LHCN-M2 (cell line): ENCODE measurements around the gene GJC2. TPM values are rescaled to one million over a fixed set of nuclear protein-coding genes. Genes with fewer than 3 reads are reported as not detected.

ENCODE experiments used
- DNase-seq: peaks from one replicate; pipeline ENCODE4 v3.0.0-alpha.2; 2012; ENCODE audit warnings: low read depth
- total RNA-seq: library from RNA; depleted of rRNA; stranded (reverse); fragments of >200 nt; gene quantifications from 2 replicates; pipeline ENCODE4 v1.2.3, GENCODE V29; 2014

Gene GJC2
- total RNA-seq, 1 experiment from 2014 or later = 0.63 TPM

DNA sequence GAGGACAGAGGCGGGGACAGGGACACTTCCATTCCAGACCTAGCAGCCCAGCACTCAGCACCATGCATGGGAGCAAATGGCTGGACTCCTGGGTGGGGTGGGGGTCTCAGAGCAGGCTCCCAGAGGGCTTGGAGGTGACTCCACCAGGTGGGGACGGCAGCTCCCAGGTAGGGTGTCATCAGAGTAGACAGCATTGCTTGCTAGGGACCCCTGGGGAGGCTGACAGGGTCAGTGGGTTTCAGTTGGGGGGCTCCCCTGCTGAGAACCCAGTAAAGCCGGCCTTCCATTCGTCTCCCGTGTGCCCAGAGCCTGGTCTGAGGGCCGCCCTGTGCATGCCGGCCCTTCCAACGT lies 4.8 kb upstream of the GJC2 start:
- no peak for DNase-seq

DNA sequence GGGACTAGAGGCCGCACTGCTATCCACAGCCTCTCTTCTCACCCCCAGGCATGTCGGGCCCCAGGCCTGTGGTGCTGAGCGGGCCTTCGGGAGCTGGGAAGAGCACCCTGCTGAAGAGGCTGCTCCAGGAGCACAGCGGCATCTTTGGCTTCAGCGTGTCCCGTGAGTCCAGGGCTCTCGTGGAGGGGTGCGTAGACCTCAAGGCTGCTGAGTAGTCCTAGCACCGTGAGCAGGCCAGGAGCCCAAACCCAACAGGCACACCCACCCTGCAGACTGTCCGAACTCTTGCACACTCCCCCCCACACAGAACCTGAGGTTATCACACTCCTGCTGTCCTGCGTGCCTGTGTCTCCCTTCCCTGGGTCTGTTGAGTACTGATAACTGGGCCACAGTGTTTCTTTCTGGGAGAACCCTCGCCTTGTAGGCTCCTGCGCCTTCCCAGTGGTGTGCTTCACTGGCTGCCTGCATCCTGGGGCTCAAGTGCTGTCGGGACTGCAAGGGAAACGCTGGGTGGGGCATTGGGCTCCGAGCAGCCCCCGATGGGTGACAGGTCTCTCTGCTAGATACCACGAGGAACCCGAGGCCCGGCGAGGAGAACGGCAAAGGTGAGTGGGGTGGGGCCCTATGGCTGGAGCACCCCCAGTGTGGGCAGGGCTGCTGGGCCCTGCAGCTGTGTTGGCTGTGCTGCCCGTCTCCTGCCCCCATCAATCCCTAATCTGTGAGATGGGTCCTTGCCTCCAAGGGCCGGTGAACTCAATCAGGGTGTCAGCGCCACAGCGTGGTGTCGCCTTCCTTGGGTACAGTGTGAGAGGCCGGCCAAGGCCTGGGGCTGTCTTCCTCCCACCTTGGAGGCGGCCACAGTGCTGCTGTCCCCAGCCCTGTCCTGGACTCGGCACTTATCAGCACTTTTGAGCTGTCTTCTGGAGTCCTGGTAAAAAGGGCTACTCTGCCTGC lies 4.0 kb upstream of the GJC2 start:
- no peak for DNase-seq

DNA sequence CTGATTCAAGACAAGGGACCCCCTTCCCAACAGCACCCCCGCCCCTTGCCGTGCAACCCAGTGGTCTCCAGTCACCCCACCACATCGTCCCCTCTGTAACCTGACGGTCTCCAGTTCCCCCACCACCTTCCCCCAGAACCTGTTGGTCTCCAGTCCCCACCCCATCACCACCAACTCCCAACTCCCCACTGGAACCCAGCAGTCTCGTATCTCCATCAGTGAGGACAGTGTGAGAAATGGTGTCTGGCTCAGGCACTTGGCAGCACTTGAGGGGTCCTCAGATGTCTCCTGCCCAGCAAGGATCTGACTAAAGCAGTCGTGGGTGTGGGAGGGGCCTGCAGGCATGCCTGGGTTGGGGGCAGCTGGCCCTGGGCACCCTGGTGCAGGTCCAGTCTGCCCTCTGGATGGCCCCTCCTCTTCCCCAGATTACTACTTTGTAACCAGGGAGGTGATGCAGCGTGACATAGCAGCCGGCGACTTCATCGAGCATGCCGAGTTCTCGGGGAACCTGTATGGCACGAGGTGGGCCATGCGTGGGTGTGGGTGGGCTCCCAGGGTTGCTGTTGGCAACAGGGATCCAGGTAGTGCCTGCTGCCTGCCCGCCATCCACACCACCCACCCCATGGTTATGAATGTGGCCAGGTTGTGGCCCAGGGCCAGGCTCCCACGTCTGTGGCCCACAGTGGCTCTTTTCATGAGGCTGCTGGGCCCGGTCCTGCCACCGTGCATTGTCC lies 3.1 kb upstream of the GJC2 start:
- no peak for DNase-seq

DNA sequence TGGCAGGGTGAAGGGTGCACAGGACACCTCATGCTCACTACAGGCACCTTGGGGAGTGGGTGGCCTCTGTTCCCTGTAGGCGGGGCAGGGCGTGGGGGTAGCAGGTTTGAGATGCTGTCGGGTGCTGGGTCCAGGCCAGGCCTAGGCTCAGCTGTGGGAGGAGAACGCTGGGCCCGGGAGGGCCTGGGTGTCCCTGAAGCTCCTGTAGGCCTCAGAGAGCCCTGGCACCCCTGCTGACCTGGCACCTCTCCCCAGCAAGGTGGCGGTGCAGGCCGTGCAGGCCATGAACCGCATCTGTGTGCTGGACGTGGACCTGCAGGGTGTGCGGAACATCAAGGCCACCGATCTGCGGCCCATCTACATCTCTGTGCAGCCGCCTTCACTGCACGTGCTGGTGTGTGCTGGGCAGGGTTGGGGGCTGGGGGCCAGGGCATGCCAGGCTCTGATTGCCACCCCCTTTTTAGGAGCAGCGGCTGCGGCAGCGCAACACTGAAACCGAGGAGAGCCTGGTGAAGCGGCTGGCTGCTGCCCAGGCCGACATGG lies 2.5 kb upstream of the GJC2 start:
- no peak for DNase-seq

DNA sequence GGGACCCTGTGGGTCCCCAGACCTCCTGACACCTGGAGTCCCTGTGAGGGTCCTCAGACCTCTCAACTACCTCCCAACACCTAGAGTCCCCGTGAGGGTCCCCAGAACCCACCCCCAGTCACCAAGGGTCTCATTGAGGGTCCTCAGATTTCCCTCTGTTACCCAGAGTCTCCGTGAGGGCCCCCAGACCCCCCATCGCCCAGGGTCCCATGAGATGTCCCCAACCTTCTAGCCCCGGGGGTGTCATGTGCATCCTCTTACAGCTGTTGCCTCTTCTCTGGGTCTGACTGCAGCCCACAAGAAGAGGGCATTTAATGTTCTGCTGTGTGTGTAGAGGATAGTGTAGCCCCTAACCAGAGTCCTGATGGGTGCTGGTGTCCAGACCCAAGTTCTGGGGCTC lies 2.0 kb upstream of the GJC2 start:
- DNase-seq = no peak

DNA sequence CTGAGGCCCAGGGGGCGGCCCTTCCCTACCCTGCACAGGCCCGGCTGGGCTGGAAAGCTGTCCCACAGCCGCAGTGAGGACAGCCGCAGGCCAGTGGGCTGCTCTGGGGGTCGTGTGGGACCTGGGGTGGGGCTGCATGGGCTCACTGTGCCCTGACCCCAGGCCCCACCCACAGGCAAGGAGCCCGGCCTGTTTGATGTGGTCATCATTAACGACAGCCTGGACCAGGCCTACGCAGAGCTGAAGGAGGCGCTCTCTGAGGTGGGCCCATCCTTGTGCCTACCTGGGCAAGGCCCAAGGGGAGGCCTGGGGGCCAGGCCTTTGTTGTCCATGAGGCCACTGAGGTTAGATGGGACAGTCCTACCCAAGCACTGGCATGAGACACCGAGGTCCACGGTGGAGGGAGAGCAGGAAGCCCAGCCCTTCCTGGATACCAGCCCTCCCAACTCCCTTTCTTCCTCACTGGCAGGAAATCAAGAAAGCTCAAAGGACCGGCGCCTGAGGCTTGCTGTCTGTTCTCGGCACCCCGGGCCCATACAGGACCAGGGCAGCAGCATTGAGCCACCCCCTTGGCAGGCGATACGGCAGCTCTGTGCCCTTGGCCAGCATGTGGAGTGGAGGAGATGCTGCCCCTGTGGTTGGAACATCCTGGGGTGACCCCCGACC lies 1.4 kb upstream of the GJC2 start:
- DNase-seq = no peak

DNA sequence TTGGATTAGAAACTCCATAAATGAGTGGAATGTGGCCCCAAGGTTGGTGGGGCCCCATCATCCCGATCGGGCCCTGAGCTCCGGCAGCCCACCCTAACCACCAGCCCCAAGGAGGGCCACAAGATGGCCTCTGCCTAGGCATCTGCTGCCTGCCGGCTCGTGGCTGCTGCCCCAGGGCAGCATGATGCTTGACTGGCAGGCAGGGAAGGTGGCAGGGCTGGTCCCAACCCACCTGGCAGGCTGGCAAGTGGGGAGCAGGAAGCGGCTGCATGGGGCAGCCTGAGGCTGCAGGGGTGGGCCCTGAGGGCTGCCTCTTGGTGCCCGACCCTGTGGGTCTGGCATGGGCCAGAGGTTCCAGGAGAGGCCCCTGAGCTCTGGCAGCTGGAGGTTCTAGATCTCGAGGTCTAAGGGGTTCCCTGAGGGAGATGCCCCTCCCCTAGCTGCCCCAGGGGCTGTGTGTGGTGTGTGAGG lies 760 bp upstream of the GJC2 start:
- no peak for DNase-seq

DNA sequence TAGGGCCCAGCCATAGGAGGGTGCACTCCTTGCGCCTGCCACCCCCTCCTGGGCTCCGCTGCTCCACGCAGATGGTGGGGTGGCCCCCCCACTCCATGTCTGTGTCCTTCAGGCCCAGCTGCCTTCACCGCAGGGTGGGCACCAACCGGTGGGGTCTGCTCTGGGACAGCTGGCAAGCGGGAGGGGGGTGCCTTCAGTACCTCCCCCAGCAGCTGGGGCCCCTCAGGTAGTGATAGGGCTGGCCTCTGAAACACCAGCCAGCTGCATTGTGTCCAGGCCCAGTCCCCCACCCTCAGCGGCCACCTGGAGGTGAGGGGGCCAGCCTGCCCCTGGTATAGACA lies 360 bp downstream of the GJC2 start:
- DNase-seq = no peak

DNA sequence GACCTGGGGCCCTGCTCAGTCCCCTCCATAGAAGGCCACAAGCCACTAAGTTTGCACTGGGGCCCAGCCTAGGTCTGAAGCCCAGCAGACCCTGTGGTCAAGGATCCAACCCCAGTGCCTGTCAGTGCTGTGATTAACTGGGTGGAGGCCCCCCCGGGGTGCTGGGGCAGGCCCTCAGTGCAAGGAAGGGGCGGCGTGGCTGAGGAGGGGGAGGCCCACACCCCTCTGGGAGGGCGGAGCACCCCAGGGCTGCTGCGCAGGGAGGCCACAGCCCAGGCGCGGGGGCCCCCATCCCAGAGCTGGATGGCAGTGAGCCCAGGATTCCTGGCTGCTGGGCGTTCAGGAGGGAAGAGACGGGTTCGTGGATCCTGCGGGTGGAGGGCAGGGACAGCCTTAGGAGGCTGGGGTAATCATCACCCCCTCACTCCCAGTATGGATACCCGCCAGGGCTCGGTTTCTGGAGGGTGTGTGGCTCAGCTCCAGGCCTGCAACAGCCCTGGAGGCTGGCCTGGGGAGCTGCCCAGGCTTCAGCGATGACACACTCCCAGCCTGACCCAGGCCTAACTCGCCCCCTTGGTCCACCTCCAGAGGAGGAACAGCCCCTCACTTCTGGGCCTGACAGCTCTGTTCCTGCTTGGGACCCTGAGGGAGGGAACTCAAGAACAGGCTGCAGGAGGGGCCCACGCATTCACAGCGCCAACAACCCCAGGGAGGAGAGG lies 890 bp downstream of the GJC2 start:
- no peak for DNase-seq

DNA sequence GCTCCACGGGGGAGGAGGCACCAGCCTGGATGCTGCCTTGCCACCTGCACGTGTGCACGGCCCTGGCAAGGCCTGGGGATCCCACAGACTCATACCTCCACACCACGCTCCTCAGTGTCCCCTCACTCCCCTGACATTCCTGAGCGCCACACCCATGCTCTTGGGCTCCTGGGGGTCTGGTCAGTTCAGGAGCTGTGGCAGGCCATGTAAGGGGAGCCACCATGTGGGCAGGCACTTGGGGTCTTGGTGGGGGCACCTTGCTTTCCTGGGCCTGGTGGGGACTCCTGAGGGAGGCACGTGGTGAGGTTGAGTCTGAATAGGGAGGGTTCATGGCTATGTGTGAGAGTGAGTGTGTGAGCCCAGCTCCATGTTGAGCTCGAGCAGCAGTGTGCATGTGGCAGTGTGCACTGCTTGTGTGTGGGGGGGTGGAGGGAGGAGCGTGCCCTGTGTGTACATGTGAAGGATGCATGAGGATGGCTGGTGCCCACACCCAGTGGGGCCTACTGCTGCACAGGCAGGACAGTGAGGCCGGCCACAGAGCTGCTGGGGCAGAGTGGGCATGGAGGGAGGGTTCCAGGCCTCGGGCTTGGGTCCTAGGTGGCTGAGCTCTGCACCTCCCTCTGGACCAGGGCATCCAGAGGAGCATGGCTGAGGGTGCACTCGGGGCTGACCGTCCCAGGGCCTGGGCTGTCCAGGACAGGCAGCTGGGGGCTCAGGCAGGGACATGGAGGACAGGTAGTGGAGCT lies 1.6 kb downstream of the GJC2 start:
- DNase-seq = no peak

DNA sequence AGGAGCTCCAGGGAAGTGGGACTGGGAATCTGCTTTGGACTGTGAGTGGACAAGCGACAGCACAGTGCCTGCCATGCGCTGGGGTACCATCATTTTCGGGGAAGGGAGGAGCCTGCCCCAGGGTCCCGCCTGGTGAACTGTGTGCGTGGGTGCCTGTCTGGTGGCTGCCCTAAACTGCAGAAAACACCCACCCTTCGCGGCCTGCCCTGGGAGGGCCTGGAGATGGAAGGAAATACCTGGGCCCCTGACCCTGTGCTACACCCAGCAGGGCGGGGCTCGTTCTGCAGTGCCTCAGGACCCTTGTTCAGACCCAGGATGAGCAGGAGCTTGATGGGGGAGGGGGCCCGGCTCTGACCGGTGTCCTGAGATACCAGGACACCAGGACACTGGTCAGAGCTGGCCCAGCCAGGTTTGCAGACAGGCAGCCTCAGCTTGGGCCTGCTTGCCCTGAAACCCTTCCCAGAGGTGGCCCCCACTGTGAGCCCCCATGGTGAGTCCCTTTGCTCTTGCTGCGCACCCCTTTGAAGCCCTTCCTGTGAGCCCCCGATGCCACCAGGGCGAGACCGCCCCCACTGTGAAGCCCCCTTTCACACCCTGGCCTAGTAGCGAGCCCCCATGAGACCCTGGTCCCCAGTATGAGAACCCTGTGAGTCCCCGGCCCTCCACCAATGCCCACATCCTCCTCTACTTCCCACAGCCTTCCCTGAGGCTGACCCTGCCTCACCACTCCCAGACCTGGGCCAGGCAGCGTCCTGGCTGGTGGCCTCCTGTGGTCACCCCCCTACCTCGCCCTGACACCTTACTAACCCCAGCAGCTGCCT lies 2.6 kb downstream of the GJC2 start:
- no peak for DNase-seq

DNA sequence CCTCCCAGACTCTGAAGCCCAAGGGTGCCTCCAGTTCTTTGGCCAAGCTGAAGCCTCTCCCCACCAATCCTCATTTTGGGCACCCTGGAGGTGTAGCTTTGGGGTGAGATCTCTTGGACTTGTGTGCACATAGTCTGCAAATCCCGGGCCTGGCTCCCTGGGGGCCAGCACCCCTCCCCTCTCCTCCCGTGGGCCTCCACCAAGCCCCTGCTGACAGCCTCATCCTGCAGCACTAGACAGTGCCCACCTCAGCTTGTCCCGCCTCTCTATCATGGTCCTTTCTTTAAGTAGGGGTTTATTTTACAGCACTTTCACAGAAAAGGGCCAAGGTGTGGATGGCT lies 3.2 kb downstream of the GJC2 start:
- no peak for DNase-seq

DNA sequence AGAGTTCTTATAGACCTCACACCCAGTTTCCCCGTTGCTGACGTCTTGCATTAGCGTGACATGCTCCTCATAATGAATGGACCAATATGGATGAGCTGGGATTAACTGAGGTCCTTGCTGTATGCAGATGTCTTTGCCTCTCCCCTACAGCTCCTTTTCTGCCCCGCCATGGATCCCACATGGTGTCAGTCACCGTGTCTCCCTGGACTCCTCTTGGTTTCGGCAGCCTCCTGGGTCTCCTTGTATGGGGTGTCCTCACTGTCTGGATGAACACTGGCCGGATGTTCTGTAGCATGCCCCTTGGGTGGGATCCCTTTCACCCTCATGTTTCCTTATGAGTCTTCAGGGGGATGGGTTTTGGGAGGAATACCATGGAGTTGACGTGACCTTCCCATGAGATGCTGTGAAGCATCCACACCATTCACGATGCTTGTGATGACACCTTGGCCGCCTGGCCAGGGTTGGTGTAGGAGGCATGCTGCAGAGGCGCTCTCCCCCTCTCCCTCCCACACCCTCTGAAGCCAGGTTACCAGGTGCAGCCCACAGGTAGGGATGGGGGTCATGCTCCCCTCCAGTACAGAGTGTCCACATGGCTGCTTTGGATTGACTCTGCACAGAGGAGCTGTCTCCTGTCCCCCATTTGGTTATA lies 4.4 kb downstream of the GJC2 start:
- no peak for DNase-seq

DNA sequence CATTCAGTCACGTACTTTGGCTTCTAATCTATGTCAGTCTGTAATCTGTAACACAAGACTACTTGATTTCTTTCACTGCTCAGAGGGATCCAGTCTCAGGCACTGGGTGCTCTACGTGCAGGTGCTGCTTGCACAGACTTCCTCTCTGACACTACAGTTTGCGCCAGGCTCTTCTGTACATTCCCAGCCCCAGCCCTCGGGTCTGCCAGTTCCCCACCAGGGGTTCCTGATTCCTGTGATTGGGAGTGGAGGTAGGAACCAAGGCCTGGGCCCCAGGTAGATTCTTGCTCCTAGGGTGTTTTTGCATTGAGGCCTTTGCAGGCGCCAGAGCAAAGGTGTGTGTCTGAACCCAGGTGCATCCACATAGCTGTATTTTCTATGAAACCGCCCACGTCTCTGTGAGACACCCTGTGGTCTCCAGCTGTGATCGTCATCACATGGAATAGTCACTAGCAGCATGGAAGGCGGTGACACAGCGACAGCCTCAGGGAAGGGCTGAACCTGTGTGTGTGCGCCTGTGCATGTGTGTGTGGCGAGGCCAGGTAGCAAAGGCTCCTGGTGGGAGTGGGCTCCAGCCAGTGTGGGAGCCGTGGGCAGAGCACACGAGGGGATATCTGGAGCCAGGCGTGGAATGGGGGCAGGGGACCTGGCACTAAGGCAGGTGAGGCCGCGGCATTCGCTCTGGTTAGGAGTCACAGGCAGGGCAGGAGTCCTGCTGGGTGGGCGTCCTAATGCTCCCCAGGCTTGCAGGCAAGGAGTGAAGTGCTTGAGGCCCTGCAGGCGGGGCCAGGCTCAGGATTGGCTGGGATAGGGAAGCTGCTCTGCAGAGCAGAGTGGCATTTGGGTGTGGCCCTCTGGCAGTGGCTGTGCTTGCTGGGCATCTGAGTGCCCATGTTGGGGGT lies 5.2 kb downstream of the GJC2 start:
- no peak for DNase-seq

DNA sequence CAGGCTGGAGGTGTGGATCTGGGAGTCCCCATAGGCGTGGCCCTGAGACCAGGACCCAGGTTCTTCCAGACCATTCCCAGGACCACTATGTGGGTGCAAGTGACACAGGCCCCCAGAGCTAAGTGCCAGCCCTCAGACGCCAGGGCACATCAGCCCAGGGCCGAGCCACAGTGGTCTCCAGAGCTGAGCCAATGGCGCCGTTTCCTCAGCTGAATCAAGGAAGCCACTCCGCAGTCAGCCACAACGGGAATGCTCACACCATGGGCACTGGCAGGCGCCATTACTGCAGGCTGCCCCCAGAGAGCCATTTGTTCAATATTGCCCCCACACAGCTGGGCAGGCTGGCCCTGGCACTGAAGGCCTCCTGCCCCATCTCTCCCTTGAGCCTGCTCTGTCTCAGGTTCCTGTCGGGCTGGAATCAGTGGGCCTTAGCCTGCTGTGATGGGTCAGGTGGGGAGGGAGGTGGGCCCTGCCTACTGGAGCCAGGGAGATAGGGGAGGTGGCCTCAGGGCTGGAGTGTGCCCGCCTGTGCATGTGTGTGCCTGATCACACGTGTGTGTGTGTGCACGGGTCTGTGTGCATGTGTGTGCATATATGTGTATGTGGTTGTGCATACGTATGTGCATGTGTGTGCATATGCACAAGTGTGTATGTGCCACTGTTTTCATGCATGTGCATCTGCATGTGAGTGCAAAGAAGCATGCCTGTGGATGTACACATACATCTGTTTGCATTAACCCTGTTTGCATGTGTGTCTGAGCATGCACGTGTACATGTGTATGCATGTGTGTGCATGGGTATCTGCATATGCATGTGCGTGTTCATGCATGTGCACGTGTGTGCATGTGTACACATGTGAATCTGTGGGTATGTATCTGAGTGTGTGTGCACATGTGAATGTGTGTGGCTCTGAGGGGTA lies 6.1 kb downstream of the GJC2 start:
- no peak for DNase-seq

DNA sequence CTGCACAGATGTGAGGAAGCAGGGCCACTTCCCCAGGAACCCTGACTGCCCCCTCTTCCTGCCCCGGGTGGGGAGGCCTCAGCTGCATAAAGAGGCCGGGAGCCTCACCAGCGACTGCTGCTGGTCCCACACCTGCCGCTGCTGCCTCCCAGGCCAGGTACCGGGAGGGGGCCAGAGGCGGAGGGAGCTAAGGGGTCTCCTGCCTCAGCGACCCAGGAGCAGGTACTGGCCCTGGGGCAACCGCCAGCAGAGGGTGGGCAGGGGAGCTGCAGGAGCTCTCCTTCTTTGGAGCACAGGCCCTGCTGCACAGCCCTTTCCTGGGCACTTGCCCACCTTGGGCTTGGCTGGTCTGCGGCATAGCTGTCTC lies 6.8 kb downstream of the GJC2 start:
- no peak for DNase-seq

DNA sequence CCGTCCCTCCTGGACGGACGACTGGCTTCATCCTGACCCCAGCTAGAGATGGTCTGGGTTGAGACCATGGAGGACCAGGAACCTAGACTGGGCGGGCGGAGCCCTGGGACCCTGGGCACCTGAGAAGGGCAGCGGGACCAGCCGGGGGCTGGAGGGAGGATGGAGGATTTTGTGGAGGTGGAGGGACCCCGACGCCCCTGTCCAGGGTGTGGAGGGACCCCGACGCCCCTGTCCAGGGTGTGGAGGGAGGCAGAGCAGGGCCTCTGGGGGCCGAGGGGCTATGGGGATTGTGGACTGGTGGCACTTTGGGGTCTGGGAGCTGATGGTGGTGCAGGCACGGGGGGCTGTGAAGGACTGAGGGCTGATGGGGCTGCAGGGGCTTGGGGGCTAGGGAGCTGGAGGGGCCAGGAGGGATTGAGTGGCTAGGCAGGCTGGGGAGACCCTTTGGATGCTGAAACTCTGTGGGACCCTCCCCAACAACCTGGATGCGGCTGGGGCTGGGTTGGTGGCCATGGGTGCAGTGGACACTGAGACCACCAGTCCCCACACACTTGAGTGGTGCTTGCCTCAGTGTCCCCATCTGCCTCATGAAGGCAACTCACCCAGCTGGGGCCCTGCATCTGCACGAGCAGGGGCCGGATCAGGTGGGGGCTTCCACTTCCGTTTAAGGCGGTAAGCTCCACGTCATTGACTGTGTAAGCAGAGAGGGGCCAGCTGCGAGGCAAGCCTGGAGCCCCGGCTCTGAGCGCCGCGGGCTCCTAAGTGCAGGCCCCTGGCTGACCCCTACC lies 7.4 kb downstream of the GJC2 start:
- DNase-seq = no peak
